HEK293T (cell line): ENCODE data around the gene MAPK13.

ENCODE experiments used
- ARNT ChIP-seq: fragments of 450-650 bp; IDR thresholded peaks from 2 replicates; pipeline ENCODE4 v1.6.1; 2017; ENCODE audit warnings: mild to moderate bottlenecking
- BHLHE40 ChIP-seq: fragments of 450-650 bp; IDR thresholded peaks from 2 replicates; pipeline ENCODE4 v1.6.1; 2016; ENCODE audit warnings: mild to moderate bottlenecking, moderate library complexity, borderline replicate concordance
- CTBP1 ChIP-seq: fragments of 450-650 bp; IDR thresholded peaks from 2 replicates; pipeline ENCODE4 v1.6.1; 2016; ENCODE audit warnings: borderline replicate concordance
- ELF4 ChIP-seq: fragments of 450-650 bp; IDR thresholded peaks from 2 replicates; pipeline ENCODE4 v1.6.1; 2017; ENCODE audit warnings: antibody characterized with exemption
- FOXA1 ChIP-seq: fragments of 450-650 bp; IDR thresholded peaks from 2 replicates; pipeline ENCODE4 v1.6.1; 2016; ENCODE audit warnings: mild to moderate bottlenecking
- FOXK2 ChIP-seq: fragments of 450-650 bp; IDR thresholded peaks from 2 replicates; pipeline ENCODE4 v1.6.1; 2016; ENCODE audit warnings: mild to moderate bottlenecking
- HDGF ChIP-seq: fragments of 450-650 bp; IDR thresholded peaks from 2 replicates; pipeline ENCODE4 v1.6.1; 2017; ENCODE audit warnings: antibody characterized with exemption, borderline replicate concordance
- LEF1 ChIP-seq: fragments of 450-650 bp; IDR thresholded peaks from 2 replicates; pipeline ENCODE4 v1.6.1; 2017; ENCODE audit warnings: mild to moderate bottlenecking, borderline replicate concordance
- SUZ12 ChIP-seq: fragments of 450-650 bp; IDR thresholded peaks from 2 replicates; pipeline ENCODE4 v1.6.1; 2016; ENCODE audit warnings: mild to moderate bottlenecking

DNA sequence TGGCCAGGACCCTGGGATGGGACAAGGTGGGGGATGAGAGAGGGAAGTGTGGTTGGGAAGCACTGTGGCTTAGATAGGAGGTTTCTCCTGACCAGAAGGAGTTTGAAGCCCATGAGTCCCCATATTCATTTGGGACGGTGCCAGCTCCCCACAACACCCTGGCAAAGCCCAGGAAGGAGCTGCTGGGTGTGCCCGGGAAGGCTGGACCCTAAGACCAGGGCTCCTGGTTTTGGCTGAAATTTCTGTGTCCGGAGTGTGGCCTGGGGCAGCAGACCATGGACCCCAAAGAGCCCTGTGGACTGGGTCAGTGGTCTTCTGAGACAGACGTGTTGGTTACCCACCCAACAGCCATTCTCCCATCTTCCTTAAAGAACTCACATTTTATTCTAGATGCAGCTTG lies 15.2 kb downstream of the MAPK13 start:
- TF ChIP-seq CTBP1 (no peak), ELF4 (no peak), BHLHE40 (no peak), SUZ12 (no peak), FOXK2 (no peak), LEF1 (no peak), ARNT (no peak), HDGF (no peak), FOXA1 (no peak)
